Ovary (tissue), 3 donors: Measurements from ENCODE around the gene RPS6KB2.

ENCODE experiments used
- POLR2A ChIP-seq: fragments of 450-650 bp; IDR thresholded peaks from one replicate; pipeline ENCODE4 v1.6.1; 2017; ENCODE audit warnings: antibody characterized with exemption, mild to moderate bottlenecking, moderate library complexity
- TF ChIP-seq, protein P1 (sequence below), 3 donors: fragments of 450-650 bp in 2 of 3; fragments of 200-600 bp in 1 of 3; IDR thresholded peaks; one replicate each; pipeline versions ENCODE4 v1.5.1 to v1.8.0; 2016 to 2022; ENCODE audit warnings: antibody characterized with exemption in 3 of 3, mild to moderate bottlenecking in 1 of 3
- donor health status: DM: no; HTN: no; CAD: no.

DNA sequence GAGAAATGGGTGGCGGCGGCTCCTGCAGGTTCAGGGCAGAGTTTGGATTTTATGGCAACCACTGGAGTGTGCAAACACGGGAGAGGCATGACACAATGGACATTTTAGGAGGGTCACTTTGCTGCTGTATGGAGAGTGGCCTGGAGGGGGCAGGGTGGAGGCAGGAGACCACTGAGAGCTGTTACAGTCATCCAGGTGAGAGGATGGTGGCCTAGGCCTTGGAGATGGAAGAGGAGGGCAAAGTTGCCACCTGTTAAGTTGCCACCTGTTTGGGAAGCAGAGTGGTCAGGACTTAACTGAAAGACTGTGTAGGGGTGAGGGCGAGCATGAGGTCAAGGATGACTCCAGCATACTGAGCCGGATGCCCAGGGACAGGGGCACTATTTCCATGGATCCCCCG is 38.8 kb upstream of the RPS6KB2 start:
- TF ChIP-seq, protein P1, sequence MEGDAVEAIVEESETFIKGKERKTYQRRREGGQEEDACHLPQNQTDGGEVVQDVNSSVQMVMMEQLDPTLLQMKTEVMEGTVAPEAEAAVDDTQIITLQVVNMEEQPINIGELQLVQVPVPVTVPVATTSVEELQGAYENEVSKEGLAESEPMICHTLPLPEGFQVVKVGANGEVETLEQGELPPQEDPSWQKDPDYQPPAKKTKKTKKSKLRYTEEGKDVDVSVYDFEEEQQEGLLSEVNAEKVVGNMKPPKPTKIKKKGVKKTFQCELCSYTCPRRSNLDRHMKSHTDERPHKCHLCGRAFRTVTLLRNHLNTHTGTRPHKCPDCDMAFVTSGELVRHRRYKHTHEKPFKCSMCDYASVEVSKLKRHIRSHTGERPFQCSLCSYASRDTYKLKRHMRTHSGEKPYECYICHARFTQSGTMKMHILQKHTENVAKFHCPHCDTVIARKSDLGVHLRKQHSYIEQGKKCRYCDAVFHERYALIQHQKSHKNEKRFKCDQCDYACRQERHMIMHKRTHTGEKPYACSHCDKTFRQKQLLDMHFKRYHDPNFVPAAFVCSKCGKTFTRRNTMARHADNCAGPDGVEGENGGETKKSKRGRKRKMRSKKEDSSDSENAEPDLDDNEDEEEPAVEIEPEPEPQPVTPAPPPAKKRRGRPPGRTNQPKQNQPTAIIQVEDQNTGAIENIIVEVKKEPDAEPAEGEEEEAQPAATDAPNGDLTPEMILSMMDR (IDR thresholded peaks at IDR 0.05): peak in 1 of 3 donors; percentile 17
- TF ChIP-seq POLR2A: no peak
